ENCODE measurements around the gene PCDHGA1.

DNA sequence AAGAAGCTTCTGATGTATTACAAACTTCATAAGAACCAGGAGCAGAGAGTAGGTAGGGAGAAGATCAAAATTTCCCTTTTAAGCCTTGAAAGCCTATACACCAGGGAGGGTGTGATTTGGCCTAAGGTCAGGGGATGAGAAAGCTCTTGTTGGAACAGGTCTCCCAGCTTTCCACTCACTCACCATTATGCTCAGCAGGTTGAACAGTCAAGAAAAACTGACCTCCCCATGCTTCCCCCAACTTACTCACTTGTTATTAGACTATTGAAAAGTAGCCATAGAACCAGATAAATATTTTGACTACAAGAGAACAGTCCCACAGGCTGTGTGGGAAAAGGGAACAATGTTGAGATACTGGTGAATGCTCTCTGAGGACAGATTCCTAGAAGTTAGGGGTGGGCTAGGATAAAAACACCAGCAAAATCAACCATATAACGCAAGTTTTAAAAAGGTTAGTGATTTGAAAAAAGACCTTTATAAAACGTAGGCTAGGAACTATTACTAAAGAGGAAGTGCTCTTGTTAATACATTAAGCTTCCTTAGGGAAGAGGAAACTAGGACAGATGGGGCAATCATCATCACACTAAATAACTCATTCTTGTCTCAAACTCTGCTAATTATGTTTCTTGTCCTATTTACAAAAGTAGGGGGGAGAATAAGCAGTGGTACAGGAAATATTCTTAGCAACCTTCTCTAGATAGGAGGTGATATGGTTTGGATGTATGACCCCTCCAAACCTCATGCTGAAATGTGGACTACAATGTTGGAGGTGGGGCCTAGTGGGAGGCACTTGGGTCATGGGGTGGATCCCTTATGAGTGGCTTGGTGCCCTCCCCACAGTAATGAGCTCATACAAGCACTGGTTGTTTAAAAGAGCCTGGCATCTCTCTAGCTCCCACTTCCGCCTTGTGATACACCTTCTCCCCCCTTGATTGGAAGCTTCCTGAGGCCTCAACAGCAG lies 189.6 kb downstream of the PCDHGA1 start:
- TF ChIP-seq, protein P1, sequence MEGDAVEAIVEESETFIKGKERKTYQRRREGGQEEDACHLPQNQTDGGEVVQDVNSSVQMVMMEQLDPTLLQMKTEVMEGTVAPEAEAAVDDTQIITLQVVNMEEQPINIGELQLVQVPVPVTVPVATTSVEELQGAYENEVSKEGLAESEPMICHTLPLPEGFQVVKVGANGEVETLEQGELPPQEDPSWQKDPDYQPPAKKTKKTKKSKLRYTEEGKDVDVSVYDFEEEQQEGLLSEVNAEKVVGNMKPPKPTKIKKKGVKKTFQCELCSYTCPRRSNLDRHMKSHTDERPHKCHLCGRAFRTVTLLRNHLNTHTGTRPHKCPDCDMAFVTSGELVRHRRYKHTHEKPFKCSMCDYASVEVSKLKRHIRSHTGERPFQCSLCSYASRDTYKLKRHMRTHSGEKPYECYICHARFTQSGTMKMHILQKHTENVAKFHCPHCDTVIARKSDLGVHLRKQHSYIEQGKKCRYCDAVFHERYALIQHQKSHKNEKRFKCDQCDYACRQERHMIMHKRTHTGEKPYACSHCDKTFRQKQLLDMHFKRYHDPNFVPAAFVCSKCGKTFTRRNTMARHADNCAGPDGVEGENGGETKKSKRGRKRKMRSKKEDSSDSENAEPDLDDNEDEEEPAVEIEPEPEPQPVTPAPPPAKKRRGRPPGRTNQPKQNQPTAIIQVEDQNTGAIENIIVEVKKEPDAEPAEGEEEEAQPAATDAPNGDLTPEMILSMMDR (conservative IDR thresholded peaks at IDR 0.05 in 1 of 2, IDR thresholded peaks at IDR 0.05 in 1 of 2; ENCODE audit: extremely low read depth in 1 of 2, insufficient read depth in 1 of 2, low read depth in 1 of 2, low read length in 2 of 2): no peak
- no peak for TF ChIP-seq EZH2 (IDR thresholded peaks at IDR 0.05; ENCODE audit: borderline replicate concordance, low read length)
